ENCODE measurements around the gene GREB1. TPM values are rescaled to one million over a fixed set of nuclear protein-coding genes. Genes with fewer than 3 reads are reported as not detected.
A peak's percentile ranks its signal among the peaks of the same experiment; 100 is the strongest.

GREB1 gene
- total RNA-seq, 1 donor from 2014 or later = 0.20 TPM

DNA sequence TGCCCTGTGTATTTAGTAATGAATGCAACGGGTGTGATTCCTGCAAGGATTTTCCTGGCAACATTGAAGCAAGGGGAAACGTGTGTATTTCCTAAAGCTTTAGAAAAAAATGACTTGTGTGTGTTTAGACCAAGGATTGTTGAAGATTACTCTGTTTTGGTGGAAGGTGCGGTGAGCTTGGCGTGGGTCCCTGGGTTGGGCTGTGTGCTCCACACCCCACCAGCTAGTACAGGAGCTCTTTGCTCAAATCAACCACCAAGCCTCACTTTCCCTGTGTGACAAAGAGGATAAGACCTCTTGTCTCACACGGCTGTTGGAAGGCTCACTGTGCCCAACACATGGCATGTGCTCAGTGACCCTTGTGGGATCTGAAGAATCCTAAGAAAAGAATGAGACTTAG is 21.4 kb upstream of the GREB1 start:
- DNase-seq (ENCODE audit: low read depth in 2 of 2) = no peak

DNA sequence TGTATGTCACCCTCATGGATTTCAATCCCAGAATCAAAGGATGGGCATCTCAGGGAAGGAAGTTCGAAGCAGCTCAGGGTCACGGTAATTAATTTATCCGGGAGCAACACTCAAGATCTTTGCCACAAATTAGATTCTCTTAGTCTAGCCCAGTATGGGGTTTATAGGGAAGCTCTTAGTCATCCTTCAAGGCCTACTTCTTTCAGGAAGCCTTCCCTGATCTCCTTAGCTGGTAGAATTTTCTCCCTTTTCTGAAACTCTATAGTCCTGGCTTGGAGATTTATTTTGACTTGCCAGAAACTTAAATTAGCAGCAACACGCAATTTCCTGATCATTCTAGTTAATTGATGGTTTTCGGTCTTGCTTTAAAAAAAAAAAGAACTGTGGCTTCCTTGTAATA is 20.5 kb upstream of the GREB1 start:
- DNase-seq (ENCODE audit: low read depth in 2 of 2) = no peak

DNA sequence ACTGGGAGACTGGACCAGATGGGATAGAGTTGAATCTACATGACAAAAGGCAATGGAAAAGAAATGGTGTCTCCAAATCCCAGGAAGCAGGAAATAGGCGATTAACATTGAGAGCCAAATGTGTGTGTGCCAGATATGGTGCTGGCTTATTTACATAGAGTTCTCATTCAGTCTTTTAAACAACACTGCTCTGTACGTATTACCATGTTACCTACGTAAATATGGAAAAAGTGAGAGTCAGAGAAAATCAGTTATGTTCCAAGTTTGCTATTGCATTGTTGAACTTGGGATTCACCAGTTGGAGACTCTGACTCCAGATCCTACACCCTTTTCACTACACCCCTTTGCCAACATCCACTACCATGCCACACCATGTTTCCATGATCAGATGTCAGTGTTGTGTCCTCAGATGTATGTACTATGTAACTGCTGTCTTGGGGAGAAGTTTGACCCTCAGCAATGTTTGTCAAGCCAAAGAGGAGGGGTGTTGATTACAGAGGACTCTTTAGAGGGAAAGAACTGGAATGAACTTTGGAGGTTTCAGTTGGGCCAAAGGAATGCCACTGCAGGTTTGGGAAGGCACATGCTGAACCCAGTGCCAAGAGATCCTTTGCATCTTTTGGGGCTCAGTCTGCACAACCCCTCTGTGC is 19.6 kb upstream of the GREB1 start:
- DNase-seq (ENCODE audit: low read depth in 2 of 2) = peak in 1 of 2 donors; percentile 35

DNA sequence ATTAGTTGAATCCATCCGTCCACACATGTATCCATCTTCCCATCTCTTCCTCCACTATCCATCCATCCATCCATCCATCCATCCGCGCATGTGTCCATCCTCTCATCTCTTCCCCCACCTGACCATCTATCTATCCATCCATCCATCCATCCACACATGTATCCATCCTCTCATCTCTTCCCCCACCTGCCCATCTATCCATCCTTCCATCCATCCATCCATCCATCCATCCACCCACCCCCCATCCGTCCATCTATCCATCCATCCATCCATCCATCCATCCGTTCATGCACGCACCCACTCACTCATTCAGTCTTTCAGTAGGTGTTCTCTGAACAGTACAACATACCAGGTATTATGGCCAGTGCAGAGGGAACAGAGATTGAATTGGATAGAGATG is 18.9 kb upstream of the GREB1 start:
- no peak for DNase-seq (ENCODE audit: low read depth in 2 of 2)

DNA sequence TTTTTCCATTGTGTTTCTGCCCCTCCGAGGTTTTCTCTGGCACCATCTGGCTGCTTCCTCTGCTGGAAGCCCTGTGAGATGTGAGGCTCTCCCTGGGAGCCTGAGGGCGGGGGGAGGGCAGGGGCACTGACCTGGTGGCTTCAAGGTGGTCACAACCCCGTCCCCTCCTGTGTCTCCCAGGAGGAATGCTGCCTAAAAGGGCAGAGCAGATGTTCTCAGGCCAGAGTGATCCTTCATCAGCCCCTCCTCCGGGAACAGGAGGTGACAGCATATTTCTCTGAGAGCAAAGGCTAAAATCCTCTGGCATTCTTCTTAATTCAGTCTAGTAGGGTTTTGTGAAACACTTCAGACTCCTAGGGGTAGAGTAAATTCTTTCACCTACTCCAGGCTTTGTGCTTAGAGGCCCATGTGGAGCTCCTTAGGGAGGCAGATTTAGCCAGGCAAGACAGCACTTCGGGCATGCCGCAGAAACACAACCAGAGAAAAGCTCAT is 18.3 kb upstream of the GREB1 start:
- DNase-seq (ENCODE audit: low read depth in 2 of 2) = no peak

DNA sequence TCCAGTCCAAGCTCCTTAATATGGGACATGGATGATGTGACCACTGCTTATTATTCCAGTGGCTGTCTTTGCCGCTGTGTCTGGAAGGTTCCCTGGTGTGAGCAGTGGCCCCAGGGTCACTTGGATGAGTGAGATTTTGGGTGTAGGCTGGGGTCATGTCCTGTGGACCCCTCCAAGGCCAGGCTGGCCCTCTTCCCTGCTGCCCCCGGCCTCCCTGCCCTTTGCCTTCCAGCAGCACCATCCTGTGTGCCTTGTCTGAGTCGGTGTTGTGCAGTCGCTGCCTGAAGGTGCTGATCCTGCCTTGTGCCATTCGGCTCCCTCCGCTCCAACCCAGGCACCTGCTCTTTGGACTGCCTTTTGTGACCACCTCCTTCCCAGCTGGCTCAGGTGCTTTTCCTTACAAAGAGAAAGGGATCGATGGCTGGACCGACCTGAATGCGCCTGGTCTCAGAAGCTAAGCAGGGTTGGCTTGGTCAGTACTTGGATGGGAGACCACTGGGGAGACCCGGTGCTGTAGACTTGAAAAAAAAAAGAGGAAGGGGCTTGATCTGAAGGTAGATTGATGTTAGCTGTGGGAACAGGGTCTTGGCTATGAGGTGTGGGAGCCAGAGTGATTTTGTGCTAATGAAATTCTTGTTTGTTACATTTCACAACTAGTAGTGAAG is 16.7 kb upstream of the GREB1 start:
- no peak for DNase-seq (ENCODE audit: low read depth in 2 of 2)

DNA sequence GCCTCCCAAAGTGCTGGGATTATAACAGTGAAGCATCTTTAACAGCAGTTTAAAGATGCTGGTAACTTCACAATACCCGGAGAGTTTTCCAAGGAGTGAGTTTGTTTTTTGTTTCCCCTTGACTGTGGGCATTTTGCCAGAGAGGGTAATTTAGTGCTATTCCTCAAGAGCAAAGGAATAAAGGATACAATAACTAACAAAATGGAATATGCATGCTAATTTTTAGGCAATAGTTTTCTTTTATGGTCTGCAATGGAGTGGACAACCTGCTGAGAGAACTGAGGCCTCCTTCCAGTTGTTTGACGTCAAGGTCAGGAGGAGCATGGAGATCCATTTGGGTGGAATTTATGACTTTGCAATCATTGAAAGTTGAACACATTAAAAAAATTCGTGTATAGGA is 15.9 kb upstream of the GREB1 start:
- DNase-seq (ENCODE audit: low read depth in 2 of 2) = no peak

DNA sequence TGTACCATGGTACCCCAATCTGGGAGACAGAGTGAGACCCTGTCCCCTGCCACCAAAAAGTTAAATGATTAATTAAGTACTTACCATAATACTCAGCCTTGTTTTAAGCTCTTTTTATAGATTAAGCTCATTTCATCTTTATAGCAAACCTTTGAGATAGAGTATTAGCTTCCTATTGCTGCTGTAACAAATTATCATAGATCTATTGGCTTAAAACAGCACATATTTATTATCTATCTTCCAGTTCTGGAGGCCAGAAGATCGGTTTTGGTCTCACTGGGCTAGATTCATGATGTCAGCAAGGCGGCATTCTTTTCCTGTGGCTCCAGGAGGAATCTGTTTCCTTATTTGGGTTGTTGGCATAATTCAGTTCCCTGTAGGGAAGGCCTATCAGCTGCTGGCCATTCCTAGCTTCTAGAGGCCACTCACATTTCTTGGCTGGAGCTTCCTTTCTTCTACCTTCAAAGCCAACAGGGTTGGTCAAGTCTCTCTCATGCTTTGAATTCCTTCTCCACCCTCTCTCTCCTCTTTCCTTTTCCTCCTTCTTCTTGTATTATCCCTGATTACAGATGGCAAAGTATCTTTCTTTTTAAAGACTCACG is 13.7 kb upstream of the GREB1 start:
- no peak for DNase-seq (ENCODE audit: low read depth in 2 of 2)

DNA sequence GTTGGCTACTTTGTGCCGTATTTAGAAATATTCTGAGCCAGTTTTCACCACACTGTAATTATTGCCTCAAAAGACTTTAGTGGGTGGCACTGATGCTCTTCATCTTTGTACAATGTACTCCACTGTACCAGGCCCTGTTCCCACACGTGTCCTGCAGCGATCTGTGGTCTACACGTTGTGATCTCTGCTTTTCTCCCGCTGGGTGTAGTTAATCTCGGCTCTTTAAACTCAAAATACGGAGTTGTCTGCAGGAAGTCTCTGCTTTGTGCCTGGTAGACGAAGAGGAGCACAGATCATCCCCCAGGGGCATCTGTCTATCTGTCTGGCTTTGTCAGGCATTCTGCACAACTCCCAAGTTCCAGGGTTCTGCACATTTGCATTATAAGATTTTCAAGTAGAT is 12.1 kb upstream of the GREB1 start:
- no peak for DNase-seq (ENCODE audit: low read depth in 2 of 2)

DNA sequence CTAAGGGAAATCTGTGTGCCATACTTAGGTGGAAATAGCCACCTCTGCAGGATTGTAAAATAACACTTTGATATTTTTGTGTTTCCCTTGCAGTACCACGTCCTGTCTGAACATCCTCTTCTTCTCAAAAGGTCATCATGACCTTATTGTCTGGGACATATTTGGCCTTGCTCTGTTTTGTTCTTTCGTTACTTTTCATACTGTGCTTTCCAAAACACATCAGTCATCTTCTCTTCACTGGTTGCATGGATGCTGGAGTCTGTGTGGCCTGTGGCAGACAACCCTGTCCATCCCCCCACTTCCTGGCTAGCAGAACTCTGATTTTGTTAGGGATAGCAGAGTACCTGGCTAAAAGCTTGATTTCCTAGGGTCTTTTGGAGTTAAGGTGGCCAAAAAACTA is 9.4 kb upstream of the GREB1 start:
- DNase-seq (ENCODE audit: low read depth in 2 of 2) = no peak

DNA sequence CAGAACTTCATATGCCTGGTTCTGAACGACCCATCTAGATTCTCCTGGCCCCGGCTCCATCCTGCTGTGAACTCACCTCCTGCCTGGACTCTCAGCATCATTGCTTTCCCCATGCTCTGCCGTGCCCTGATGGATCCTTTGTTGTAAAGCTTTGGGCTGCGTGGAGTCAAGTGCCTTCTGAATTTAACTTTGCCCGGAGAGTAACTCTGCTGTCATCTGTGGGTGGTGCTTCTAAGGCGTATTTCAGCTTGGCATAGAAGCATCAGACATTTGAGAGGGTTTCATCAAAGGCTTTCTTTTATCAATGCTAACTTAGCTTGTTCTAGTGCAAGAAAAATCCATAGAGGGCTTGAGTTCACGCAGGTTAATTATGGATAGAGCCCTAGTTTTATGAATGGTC is 8.1 kb upstream of the GREB1 start:
- DNase-seq (ENCODE audit: low read depth in 2 of 2) = no peak

DNA sequence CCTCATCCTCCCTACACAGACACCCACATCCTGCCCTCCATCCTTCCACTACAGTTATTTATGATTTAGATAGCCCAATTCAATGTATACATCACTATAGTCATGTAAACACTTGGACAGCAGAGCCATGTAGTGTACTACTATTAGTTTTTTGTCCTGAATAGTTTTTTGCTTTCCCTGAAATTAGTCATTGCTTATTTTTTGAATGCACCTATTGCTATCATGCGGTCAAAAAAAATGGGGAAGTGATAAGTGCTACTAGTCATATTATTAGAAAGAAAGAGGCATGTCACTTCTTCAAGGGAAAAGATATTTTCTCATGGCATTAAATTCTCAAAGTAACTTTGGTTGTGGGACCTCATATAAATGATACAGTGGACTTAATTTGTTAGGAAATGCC is 6.8 kb upstream of the GREB1 start:
- no peak for DNase-seq (ENCODE audit: low read depth in 2 of 2)

DNA sequence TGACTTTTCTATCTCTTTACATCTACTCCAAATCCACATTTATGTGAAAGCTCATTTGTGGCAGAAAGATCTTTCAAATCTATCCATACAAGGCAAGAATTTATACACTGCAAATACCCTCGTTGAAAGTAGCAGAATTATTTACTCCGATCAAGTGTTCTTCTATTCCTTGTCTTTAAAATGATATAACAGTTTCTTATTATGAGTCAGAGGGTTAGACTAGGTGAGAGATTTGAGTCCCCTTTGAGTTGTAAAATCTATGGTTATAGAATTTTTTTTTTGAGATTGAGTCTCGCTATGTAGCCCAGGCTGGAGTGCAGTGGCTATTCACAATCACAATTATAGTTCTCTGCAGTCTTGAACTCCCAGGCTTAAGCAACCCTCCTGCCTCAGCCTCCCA is 5.6 kb upstream of the GREB1 start:
- no peak for DNase-seq (ENCODE audit: low read depth in 2 of 2)

DNA sequence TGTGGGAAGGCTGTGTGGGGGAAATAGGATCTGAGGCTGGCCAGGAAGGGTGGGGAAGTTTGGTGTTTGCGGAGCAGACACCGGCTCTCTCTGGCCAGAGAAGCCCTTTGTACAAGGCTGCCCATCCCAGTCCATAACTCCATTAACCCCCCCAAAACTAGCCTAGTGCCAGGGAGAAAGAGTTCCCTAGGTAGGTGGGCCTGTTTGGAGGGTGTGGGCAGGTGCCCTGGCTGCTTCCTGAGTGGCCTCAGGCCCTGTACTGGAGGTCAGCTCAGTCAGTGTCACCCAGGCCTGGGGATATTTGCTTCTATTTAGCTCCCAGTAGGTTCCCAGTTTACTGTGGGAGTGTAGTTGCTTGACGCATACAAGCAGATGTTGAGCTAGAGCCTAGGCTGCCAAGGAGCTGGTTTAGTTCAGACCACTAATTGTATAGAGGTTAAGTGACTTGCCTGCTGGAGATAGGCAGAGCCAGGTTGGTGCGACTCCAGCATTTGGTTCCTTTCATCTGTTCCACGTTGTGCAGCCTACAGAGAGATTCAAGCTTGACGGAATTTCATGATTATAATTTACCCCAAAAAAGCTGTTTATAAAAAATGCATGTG is 2.9 kb upstream of the GREB1 start:
- no peak for DNase-seq (ENCODE audit: low read depth in 2 of 2)

DNA sequence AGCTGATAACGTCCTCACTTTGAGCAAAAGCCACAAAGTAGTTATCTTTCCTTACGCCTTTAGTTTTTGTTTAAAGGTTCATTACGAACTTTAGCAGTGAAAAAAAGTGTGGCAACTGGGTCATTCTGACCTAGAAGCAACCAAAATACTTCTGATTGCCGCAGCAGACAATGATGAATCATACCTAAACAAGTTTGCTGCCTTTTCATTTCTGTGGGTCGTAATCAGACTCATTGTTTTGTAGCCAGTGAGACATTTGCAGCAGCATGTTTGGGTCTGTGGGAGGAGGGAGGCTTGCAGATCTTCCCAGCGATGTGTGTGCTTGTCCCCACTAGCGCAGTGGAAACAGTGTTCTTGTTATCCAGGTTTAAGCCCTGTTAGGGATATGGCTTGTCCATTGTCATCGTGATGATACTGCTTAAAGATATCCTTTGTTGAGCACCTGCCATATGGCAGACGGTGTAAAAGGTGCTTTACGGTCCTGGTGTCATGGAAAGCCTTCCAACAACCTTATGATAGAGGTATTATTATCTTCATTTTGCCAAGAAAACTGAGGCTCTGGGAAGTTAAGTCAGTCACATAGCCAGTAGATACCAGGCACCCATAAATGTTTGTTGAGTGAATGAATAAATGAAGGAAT is 1.3 kb upstream of the GREB1 start:
- DNase-seq (ENCODE audit: low read depth in 2 of 2) = no peak

DNA sequence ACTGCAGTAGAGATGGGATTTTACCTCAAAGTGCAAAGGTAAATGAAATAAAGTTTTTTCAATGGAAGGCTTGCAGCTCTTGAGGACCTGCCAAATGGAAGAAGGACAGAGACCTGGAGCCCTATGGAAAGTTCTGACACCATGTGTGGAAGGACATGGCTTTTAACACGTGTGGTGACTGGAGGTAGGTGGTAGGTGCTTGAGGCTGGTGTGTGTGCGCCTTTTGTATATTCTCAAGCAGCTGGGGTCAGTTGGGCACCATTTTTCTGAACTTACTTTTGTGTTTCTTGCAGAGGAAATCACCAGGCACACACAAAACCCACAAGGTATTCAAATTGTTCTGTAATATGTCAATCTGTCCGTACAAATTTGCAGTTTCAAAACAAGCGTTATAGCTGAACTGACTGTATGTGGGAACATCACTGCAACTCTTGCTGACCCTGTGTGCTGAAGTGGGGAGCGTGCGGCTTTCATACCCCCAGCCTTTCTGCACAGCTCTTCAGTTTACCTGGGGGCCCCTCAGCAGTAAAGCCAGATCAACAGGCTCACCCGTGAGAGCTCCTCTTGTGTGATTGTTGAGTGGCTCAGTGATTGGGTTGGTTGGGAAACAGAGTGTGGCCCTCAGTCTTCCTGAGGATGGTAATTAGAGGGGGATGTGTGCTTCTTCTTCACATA is 363 bp downstream of the GREB1 start:
- DNase-seq (ENCODE audit: low read depth in 2 of 2) = no peak

DNA sequence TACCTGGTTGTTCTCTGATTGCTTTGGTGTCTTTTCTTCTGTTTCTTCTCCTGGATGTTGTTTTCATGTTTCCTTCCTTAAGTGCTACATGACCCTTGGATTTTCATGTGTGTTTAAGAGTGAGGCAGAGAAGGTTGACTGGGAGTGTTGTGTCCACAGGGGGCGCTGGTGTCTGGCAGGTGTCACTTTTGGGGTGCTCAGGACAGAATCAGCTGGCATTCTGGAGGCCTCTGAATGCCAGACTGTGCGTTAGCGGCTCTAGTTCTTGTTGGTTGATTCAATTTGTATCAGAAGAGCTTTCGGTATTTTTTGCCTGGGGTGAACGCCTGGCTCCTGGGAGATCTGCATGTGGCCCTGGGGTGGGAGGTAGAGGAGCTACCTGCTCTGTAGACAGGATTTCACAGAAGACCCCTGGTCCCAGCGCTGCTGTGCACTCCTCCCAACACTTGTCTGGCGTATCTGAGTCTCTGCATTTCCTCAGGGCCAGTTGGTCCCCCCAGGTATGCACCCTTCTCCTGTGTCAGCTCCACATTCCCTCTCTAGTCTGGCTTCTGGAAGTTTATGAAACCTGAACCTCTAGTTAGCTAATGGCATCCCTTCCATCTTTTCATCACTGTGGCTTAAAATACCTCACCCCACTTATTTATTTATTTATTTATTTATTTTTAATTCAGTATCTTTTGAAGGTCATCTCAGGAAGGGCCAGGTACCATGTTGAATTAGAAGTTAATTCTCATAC is 1.1 kb downstream of the GREB1 start:
- no peak for DNase-seq (ENCODE audit: low read depth in 2 of 2)

DNA sequence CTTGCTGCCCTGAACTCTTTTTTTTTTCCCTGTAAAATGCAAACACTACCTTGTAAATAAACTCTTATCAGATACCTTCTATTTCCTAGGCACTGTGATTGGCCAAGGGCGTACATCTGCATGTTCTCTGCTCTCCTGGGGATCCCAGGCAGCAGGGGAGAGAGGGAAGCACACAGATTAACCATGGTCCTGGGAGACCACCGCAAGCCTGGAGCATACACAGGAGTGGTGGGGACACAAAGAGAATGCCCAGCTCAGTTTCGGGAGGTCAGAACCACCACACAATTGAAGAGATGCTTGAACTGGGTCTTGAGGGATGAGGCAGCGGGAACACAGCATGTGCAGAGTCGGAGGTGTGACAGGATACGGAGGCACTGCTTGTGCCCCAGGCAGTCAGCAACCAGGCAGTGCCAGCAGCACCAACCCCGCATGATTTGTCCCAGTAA is 2.1 kb downstream of the GREB1 start:
- no peak for DNase-seq (ENCODE audit: low read depth in 2 of 2)

DNA sequence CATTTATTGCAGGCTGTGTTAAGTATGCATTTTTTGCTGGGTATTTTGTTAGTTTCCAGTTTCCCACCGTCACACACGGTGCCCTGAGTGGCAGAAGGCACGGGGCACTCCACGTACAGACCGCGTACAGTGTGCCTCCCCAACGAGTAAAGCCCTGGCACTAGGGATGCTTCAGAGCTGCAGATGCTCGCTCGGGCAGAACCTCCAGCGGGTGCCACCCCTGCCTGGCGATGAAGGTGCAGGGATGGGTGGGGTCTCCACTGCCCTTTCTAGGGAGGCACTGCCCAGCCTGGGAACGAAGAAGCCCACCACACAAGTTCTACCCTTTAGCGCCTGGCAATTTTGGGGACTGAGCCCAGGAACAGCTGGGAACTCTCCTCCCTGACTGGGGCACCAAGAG is 4.1 kb downstream of the GREB1 start:
- no peak for DNase-seq (ENCODE audit: low read depth in 2 of 2)

DNA sequence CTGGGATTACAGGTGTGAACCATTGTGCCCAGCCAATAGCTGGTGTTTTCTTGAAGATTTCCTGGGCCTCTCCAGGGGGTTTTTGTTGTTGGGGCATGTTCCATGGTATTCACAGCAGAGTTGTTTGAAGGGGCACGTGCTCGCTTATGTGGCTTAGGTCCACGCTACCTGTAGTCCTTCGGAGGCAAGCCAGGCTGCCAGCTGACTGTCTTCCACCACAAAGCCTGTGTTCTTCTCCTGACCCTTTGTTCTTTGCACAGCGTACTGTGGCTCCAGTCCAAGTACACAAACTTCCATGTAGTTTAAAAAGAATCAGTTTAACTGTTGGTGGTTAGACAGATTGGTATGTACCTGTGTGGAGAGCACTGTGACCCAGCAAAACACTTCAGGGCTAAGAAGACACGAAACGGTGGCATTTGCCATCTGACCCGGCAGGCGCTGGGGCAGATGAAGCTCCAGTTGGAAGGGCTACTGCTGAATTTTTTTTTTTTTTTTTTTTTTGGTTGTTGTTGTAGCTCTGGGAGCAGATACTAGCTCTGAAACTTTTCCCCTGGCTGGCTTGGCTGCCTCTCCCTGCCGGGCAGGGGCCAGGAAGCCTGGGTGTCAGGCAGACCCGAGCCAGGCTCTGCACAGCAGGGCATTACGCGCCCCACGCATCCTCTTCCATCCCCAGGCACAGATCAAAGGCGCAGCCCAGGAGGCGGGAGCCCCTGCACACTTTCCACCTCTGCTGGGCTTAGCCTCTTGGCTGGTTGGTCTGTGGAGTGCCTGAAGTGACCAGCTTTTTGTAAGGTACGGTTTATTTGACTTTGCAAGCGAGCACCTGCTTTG is 5.7 kb downstream of the GREB1 start:
- peak in 1 of 2 donors; percentile 12 for DNase-seq (ENCODE audit: low read depth in 2 of 2)

Measured in lung microvascular endothelial cell (primary cell).